GM12891 (cell line): ENCODE results near the gene OPN1LW.

Source experiments
- POLR2A ChIP-seq: IDR thresholded peaks from 2 replicates; pipeline ENCODE4 v1.6.1; 2011; ENCODE audit warnings: low read depth, low read length, control low read depth
- POLR2AphosphoS5 ChIP-seq: IDR thresholded peaks from 2 replicates; pipeline ENCODE4 v1.6.1; 2011; ENCODE audit warnings: low read depth, low read length, control low read depth
- TAF1 ChIP-seq: IDR thresholded peaks from 2 replicates; pipeline ENCODE4 v1.6.1; 2011; ENCODE audit warnings: low read depth, low read length, control low read depth

DNA sequence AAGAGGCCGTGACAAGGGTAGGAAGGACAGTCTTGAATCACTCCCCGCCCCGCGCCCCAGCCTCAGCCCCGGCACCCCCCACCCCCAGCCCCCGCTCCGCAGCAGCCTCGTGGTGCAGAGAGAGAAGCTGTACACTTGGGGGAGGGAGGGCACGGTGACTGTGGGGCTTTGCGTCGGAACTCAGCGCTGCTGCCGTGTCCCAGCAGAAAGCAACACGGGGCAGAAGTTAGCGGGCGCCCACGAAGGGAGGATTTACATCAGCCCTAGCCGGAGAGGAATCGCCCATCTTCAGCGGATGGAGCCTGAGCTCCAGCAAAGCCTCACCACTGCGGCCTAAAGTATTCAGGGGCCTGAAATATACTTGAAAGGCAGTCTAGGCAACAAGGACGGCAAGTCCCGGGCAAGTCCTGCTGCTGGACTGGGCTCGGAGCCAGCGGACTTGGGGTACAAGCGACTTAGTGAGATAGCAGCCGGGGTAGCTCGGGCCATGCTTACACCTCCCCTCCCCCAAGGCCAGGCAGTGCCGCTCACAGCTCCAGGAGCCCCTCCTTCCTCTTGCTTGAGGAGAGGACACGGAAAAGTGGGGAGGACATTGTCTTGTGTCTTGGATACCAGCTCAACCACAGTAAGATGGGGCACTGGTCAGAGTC lies 18.5 kb upstream of the OPN1LW start:
- TF ChIP-seq POLR2AphosphoS5 (no peak), POLR2A (no peak), TAF1 (no peak)
